ENCODE data around the gene CCL1.
A peak's percentile ranks its signal among the peaks of the same experiment; 100 is the strongest.

CCL1 gene

DNA sequence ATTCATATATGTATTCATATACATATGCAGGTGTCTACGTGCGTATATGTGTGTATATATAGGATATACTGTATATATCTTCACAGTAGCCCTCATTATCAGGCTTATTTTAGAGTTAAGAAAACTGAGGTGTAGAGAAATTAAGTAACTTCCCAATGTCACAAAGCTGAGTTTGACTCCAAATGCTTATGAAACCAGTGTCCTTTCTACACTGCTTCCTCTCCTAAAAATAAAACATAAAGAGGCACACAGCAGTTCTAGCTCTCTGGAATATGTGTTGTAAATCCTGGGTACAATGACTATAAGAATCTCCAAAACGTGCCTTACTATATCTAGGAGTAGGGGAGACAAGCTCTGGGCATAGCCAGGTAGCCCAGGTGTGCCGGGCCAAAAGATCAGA, 40.0 kb upstream of the CCL1 start:
- TF ChIP-seq, protein P1, sequence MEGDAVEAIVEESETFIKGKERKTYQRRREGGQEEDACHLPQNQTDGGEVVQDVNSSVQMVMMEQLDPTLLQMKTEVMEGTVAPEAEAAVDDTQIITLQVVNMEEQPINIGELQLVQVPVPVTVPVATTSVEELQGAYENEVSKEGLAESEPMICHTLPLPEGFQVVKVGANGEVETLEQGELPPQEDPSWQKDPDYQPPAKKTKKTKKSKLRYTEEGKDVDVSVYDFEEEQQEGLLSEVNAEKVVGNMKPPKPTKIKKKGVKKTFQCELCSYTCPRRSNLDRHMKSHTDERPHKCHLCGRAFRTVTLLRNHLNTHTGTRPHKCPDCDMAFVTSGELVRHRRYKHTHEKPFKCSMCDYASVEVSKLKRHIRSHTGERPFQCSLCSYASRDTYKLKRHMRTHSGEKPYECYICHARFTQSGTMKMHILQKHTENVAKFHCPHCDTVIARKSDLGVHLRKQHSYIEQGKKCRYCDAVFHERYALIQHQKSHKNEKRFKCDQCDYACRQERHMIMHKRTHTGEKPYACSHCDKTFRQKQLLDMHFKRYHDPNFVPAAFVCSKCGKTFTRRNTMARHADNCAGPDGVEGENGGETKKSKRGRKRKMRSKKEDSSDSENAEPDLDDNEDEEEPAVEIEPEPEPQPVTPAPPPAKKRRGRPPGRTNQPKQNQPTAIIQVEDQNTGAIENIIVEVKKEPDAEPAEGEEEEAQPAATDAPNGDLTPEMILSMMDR (IDR thresholded peaks at IDR 0.05; ENCODE audit: insufficient read depth, low read depth, low read length, missing control alignments) = no peak
- no peak for DNase-seq (ENCODE audit: low read depth)

DNA sequence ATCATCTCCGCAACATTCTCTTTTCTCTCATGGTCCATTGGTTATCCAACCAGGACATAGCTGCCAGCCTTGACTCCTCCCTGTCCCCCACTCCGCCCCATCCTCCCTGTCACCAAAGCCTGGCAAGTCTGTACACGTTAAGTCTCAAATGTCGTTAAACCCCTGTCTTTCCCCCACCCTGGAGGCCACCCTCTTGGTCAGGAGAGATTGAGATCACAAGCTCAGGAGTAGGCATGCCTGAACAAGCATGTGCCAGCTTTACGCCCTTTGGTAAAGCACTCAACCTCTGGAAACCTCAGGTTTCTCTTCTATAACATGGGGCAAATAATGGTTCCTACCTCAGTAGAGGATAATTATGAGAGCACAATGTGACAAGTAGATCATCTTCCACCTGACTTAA, 38.1 kb upstream of the CCL1 start:
- H3K4me3 ChIP-seq (ENCODE audit: low read length) = no peak overlapping the region
- peak; percentile 20 for DNase-seq (ENCODE audit: low read depth)
- TF ChIP-seq, protein P1 (IDR thresholded peaks at IDR 0.05; ENCODE audit: insufficient read depth, low read depth, low read length, missing control alignments) = no peak

More for the DNA sequence above, 40.0 kb upstream of the CCL1 start:
- no peak overlapping the region for H3K4me3 ChIP-seq (ENCODE audit: low read length)

DNA sequence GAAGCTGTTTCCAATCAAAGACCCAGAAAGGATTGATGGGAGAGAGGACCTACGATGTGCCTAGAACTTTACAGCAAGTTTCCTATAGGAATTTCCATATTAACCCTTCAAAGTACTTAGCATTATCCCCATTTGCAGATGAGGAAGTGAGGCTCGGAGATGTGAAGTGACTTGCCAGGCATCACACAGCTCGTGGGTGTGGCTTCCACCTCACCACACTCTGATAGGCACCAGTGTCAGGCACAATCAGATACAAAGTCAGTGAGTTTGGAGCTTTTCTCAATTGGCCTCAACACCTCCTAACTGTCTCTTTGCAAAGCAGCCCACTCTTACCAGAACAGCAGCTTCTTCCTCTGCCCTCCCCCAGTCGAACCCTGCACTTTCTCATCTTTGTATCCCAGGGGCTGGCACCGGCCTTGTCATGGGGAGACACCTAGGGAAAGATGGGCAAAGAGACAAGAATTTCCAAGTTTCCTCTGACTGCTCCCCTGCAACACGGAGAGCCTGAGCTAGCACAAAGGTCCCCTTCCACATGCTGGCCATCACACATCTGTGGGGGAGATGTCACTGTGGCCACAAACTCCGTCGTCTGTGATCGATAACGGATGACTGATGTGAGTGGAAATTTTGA, 37.4 kb upstream of the CCL1 start:
- no peak for DNase-seq (ENCODE audit: low read depth)
- no peak overlapping the region for H3K4me3 ChIP-seq (ENCODE audit: low read length)
- TF ChIP-seq, protein P1 (IDR thresholded peaks at IDR 0.05; ENCODE audit: insufficient read depth, low read depth, low read length, missing control alignments) = no peak

DNA sequence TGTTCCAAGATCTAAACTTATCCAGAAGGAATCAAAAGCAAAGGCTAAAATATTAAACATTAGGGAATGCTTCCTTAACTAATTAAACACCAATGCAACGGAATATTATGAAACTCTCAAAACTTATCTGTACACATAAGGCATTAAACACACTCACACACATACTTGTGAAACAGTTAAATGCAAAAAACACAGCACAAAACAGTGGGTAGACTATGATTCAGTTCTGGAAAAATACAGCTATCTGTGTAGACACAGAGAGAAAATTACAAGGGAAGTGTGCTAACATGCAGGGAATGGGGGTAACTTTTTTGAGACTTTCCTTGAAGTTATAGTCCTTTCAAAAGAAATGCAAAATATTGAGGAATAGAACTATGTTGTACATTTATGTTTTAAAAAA, 36.7 kb upstream of the CCL1 start:
- TF ChIP-seq, protein P1 (IDR thresholded peaks at IDR 0.05; ENCODE audit: insufficient read depth, low read depth, low read length, missing control alignments) = no peak
- no peak overlapping the region for H3K4me3 ChIP-seq (ENCODE audit: low read length)
- no peak for DNase-seq (ENCODE audit: low read depth)

DNA sequence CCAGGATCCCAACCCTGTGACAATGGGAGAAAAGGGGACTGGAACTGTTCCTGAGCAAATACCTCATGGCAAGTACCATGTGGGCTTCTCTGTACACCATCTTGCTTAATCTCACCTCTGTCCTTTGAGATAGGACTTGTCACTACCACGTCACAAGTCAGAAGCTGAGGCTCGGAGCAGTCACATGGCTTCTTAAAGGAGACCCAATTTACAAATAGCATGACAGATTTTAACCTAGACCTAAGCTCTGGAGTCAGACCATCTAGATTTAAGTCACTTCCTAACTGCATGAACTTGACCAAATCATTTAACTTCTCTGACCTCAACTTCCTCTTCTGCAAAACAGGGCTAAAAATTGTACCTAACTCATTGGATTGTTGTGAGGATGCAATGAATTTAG, 36.0 kb upstream of the CCL1 start:
- TF ChIP-seq, protein P1 (IDR thresholded peaks at IDR 0.05; ENCODE audit: insufficient read depth, low read depth, low read length, missing control alignments) = no peak
- no peak overlapping the region for H3K4me3 ChIP-seq (ENCODE audit: low read length)
- no peak for DNase-seq (ENCODE audit: low read depth)

DNA sequence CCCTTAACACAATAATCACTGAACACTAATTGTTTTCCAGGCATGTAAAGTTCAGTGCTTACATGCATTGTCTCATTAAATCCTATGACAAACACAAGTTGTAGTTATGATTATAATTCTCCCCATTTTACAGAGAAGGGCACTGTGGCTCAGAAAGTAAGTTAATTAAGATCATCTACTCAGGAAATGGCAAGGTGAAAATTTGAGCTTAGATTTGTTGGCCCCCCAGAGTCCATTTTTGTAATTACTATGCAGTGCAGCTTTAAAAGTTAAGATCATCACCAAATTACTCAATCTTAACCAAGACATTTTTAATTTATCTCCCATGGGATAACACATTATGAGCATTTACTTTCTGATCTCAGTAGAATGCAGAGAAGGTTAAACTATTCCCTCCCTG, 34.2 kb upstream of the CCL1 start:
- no peak for DNase-seq (ENCODE audit: low read depth)
- H3K4me3 ChIP-seq (ENCODE audit: low read length) = no peak overlapping the region
- TF ChIP-seq, protein P1 (IDR thresholded peaks at IDR 0.05; ENCODE audit: insufficient read depth, low read depth, low read length, missing control alignments) = no peak

DNA sequence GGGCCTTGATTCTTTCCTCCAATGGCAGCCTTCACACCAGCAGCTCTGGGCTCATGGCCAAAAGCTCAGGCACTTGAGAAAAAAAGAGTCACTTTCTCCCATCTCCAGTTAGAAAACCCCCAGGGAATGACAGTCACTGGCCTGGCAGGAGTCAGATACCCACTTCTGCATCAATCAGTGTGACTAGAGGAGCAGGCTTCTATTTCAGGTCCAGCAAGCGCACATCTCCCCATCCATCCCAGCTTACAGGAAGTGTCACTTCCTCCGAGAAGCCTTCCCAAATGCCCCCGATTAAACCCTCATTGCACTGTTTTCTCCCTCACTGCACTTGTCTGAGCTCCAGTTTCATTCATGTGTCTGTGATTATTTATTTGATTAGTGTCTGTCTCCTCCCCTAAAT, 30.4 kb upstream of the CCL1 start:
- TF ChIP-seq, protein P1 (IDR thresholded peaks at IDR 0.05; ENCODE audit: insufficient read depth, low read depth, low read length, missing control alignments) = no peak
- no peak for DNase-seq (ENCODE audit: low read depth)
- no peak overlapping the region for H3K4me3 ChIP-seq (ENCODE audit: low read length)

Measured in epithelial cell of esophagus (primary cell).